WERI-Rb-1 (cell line): Measurements from ENCODE around the gene NFATC2IP.

Experiments
- DNase-seq: peaks from one replicate; pipeline ENCODE4 v3.0.0-alpha.2; 2020
- H3K27ac ChIP-seq: fragments of 250-450 bp; sonication (Bioruptor Pico); 2 replicates; pipeline ENCODE4 v1.5.1; 2020; ENCODE audit warnings: mild to moderate bottlenecking, moderate library complexity
- H3K27me3 ChIP-seq: fragments of 250-450 bp; sonication (Bioruptor Pico); 2 replicates; pipeline ENCODE4 v1.5.1; 2021; ENCODE audit warnings: mild to moderate bottlenecking, low read depth, moderate library complexity; ENCODE audit not compliant: insufficient read depth, severe bottlenecking
- H3K36me3 ChIP-seq: fragments of 250-450 bp; sonication (Bioruptor Pico); 2 replicates; pipeline ENCODE4 v1.5.1; 2020; ENCODE audit warnings: mild to moderate bottlenecking, moderate library complexity
- H3K4me3 ChIP-seq: 2 replicates; pipeline ENCODE4 v1.5.1; 2011; ENCODE audit warnings: low read depth, mild to moderate bottlenecking, control low read depth, low read length
- H3K9me3 ChIP-seq: fragments of 250-450 bp; sonication (Bioruptor Pico); 2 replicates; pipeline ENCODE4 v1.5.1; 2021; ENCODE audit warnings: mild to moderate bottlenecking, moderate library complexity; ENCODE audit not compliant: severe bottlenecking
- CTCF ChIP-seq: IDR thresholded peaks from 2 replicates; pipeline ENCODE4 v1.5.1; 2011; ENCODE audit warnings: low read depth, mild to moderate bottlenecking, control low read depth, inconsistent platforms, low read length

The NFATC2IP gene

GRCh38 chr16:28982418-28982817 lies 31.7 kb downstream of the NFATC2IP start:
- H3K27me3 ChIP-seq = no peaks in the 10 kb centered on the region
- no peak overlapping the region for H3K27ac ChIP-seq
- TF ChIP-seq CTCF = no peak
- H3K9me3 ChIP-seq = peaks cover 3% of the 10 kb centered on the region
- no peak overlapping the region for H3K4me3 ChIP-seq
- DNase-seq = no peak
- peaks cover 37% of the 10 kb centered on the region for H3K36me3 ChIP-seq

GRCh38 chr16:28982949-28983348 lies 32.2 kb downstream of the NFATC2IP start:
- TF ChIP-seq CTCF = no peak
- H3K27me3 ChIP-seq = no peaks in the 10 kb centered on the region
- H3K27ac ChIP-seq = no peak overlapping the region
- H3K36me3 ChIP-seq = peaks cover 37% of the 10 kb centered on the region
- H3K4me3 ChIP-seq = no peak overlapping the region
- peaks cover 3% of the 10 kb centered on the region for H3K9me3 ChIP-seq
- DNase-seq = no peak

GRCh38 chr16:28983644-28984043 lies 32.9 kb downstream of the NFATC2IP start:
- Histone ChIP-seq H3K4me3 (no peak overlapping the region), H3K27ac (no peak overlapping the region), H3K27me3 (no peaks in the 10 kb centered on the region), H3K9me3 (peaks cover 3% of the 10 kb centered on the region), H3K36me3 (peaks cover 33% of the 10 kb centered on the region)
- no peak for DNase-seq
- no peak for TF ChIP-seq CTCF

GRCh38 chr16:28984091-28984490 lies 33.4 kb downstream of the NFATC2IP start:
- no peak for DNase-seq
- TF ChIP-seq CTCF = no peak
- peaks cover 33% of the 10 kb centered on the region for H3K36me3 ChIP-seq
- no peaks in the 10 kb centered on the region for H3K27me3 ChIP-seq
- peaks cover 3% of the 10 kb centered on the region for H3K9me3 ChIP-seq
- no peak overlapping the region for H3K4me3 ChIP-seq
- H3K27ac ChIP-seq = no peak overlapping the region

- H3K36me3 ChIP-seq = peaks cover 33% of the 10 kb centered on the region
- TF ChIP-seq CTCF = no peak
- H3K9me3 ChIP-seq = peaks cover 3% of the 10 kb centered on the region
- no peak within 1 kb of the TSS for H3K27ac ChIP-seq
- H3K27me3 ChIP-seq = no peaks in the 10 kb centered on the region
- DNase-seq = no peak
- H3K4me3 ChIP-seq = no peak within 1 kb of the TSS
These were observed 33.9 kb downstream of the NFATC2IP start, which contains the start of gene LAT for GRCh38 chr16:28984619-28985135. Gene LAT (plus strand): TSS chr16:28985052. CDS start chr16:28985418, 366 bp downstream.
